ENCODE data around the gene APLNR. TPM values are rescaled to one million over a fixed set of nuclear protein-coding genes. Genes with fewer than 3 reads are reported as not detected.

Gene APLNR
- total and polyA plus RNA-seq, 10 of the 15 experiments (the other 5 are each of a cell fraction or from before 2014, with no cell fraction given) = 0.11 TPM; not detected in 9

DNA sequence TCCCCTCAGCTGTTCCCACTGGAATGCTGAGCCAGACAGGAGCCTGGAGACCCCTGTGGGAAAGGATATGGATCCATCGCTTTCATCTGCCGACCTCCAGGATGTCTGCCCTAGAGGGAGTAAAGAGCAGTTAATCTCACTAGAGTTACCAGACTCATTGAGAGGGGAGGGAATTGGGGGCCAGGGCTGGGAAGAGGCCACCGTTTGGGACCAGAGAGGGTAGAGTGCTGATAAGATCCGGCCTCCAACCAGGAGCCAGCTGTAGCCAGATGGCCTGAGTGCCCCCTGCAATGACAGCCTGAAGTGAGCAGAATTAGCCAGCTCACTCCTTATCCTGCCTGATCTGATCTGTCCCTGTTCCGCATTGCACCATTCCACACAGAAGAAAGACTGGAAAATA is 3.7 kb upstream of the APLNR start:
- Histone ChIP-seq H3K27me3 (replicated peaks in 1 of 2; ENCODE audit: control insufficient read depth in 2 of 2, insufficient read depth in 2 of 2, low read length in 1 of 2) (peaks cover 0 to 2% of the 10 kb centered on the region in 2 experiments; a peak in 2 of 4 replicates), H3K27ac (ENCODE audit: control insufficient read depth, insufficient read depth) (no peak overlapping the region), H3K9me3 (replicated peaks; ENCODE audit: control insufficient read depth, insufficient read depth, low read length) (no peaks in the 10 kb centered on the region), H3K4me1 (ENCODE audit: control insufficient read depth, insufficient read depth, low read length) (no peaks in the 10 kb centered on the region), H3K36me3 (ENCODE audit: control insufficient read depth in 2 of 2, insufficient read depth in 2 of 2, low read length in 1 of 2) (no peaks in the 10 kb centered on the region), H2AFZ (ENCODE audit: control insufficient read depth, low read depth, low read length) (no peak overlapping the region), H3K4me2 (ENCODE audit: control insufficient read depth, insufficient read depth) (no peak overlapping the region), H3K79me2 (ENCODE audit: control insufficient read depth, insufficient read depth, low read length) (no peaks in the 10 kb centered on the region), H4K20me1 (ENCODE audit: control insufficient read depth, insufficient read depth) (no peaks in the 10 kb centered on the region), H3K4me3 (no peak overlapping the region), H3K9ac (ENCODE audit: control insufficient read depth, insufficient read depth, low read length) (no peak overlapping the region)
- intact Hi-C loops (cut with micrococcal nuclease; ENCODE audit: unreplicated experiment) (no loop called here), in situ Hi-C loops (cut with MboI) (loop anchor here (5.0 kb wide), 2 partner anchors 123 to 398 kb away; no protein-coding TSS in a partner anchor)
- ChIA-PET CTCF (interaction anchor here (0.6 to 3.1 kb wide), 3 partner anchors 9 to 400 kb away, joined by 3 to 22 read pairs (median 3); no protein-coding TSS in a partner anchor), RAD21 (ENCODE audit: unreplicated experiment) (interaction anchor here (2.1 kb wide), 1 partner anchor 9 kb away, joined by 9 read pairs; no protein-coding TSS in a partner anchor), SMC1A (ENCODE audit: uncharacterized antibody, unreplicated experiment) (interaction anchor here (0.7 to 2.9 kb wide), 2 partner anchors 9 to 79 kb away, joined by 3 to 8 read pairs; no protein-coding TSS in a partner anchor), POLR2A (no interaction called here)
- BruUV-seq (replicated peaks) = no TSS peak
- 24% methylated on average over 5 of the region's 5 CpGs for WGBS (ENCODE audit: insufficient coverage, insufficient replicate concordance, low lambda C conversion rate, missing lambda C conversion rate)
- no peak for ATAC-seq
- FAIRE-seq = no peak
- DNase-seq (ENCODE audit: low read depth, low spot score) = no peak
- TF ChIP-seq KDM1A (IDR thresholded peaks at IDR 0.05; ENCODE audit: borderline replicate concordance) (no peak), SMAD1 (IDR thresholded peaks at IDR 0.05; ENCODE audit: low read depth, partially characterized antibody) (no peak), NR2C1 (IDR thresholded peaks at IDR 0.05) (no peak), POLR2A (IDR thresholded peaks at IDR 0.05; ENCODE audit: low read depth, low read length) (no peak), ZNF384 (IDR thresholded peaks at IDR 0.05; ENCODE audit: borderline replicate concordance, low read depth, low read length) (no peak), ZZZ3 (IDR thresholded peaks at IDR 0.05; ENCODE audit: control insufficient read depth, insufficient read length, low read depth) (no peak), BRCA1 (IDR thresholded peaks at IDR 0.05; ENCODE audit: low read depth, low read length) (no peak), SMC3 (IDR thresholded peaks at IDR 0.05; ENCODE audit: borderline replicate concordance, low read length) (no peak), RB1 (IDR thresholded peaks at IDR 0.05; ENCODE audit: borderline replicate concordance) (no peak), CREB1 (IDR thresholded peaks at IDR 0.05; ENCODE audit: low read depth) (no peak), JUNB (IDR thresholded peaks at IDR 0.05) (no peak), STAT3 (IDR thresholded peaks at IDR 0.05; ENCODE audit: low read depth, low read length) (no peak), SUZ12 (IDR thresholded peaks at IDR 0.05; ENCODE audit: unreplicated experiment) (no peak), PAX5 (IDR thresholded peaks at IDR 0.05; ENCODE audit: borderline replicate concordance, low read depth, low read length) (no peak)
- TF ChIP-seq, protein P1, sequence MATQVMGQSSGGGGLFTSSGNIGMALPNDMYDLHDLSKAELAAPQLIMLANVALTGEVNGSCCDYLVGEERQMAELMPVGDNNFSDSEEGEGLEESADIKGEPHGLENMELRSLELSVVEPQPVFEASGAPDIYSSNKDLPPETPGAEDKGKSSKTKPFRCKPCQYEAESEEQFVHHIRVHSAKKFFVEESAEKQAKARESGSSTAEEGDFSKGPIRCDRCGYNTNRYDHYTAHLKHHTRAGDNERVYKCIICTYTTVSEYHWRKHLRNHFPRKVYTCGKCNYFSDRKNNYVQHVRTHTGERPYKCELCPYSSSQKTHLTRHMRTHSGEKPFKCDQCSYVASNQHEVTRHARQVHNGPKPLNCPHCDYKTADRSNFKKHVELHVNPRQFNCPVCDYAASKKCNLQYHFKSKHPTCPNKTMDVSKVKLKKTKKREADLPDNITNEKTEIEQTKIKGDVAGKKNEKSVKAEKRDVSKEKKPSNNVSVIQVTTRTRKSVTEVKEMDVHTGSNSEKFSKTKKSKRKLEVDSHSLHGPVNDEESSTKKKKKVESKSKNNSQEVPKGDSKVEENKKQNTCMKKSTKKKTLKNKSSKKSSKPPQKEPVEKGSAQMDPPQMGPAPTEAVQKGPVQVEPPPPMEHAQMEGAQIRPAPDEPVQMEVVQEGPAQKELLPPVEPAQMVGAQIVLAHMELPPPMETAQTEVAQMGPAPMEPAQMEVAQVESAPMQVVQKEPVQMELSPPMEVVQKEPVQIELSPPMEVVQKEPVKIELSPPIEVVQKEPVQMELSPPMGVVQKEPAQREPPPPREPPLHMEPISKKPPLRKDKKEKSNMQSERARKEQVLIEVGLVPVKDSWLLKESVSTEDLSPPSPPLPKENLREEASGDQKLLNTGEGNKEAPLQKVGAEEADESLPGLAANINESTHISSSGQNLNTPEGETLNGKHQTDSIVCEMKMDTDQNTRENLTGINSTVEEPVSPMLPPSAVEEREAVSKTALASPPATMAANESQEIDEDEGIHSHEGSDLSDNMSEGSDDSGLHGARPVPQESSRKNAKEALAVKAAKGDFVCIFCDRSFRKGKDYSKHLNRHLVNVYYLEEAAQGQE (IDR thresholded peaks at IDR 0.05; ENCODE audit: low read depth, low read length) = no peak
- TF ChIP-seq, protein P2, sequence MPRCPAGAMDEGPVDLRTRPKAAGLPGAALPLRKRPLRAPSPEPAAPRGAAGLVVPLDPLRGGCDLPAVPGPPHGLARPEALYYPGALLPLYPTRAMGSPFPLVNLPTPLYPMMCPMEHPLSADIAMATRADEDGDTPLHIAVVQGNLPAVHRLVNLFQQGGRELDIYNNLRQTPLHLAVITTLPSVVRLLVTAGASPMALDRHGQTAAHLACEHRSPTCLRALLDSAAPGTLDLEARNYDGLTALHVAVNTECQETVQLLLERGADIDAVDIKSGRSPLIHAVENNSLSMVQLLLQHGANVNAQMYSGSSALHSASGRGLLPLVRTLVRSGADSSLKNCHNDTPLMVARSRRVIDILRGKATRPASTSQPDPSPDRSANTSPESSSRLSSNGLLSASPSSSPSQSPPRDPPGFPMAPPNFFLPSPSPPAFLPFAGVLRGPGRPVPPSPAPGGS (IDR thresholded peaks at IDR 0.05; ENCODE audit: borderline replicate concordance, insufficient read depth, low read depth, low read length, poor library complexity, severe bottlenecking) = no peak
- TF ChIP-seq, protein P3, sequence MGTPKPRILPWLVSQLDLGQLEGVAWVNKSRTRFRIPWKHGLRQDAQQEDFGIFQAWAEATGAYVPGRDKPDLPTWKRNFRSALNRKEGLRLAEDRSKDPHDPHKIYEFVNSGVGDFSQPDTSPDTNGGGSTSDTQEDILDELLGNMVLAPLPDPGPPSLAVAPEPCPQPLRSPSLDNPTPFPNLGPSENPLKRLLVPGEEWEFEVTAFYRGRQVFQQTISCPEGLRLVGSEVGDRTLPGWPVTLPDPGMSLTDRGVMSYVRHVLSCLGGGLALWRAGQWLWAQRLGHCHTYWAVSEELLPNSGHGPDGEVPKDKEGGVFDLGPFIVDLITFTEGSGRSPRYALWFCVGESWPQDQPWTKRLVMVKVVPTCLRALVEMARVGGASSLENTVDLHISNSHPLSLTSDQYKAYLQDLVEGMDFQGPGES (IDR thresholded peaks at IDR 0.05) = no peak
